ENCODE results near the gene SARS2.
A peak's percentile ranks its signal among the peaks of the same experiment; 100 is the strongest.

Gene SARS2, protein sequence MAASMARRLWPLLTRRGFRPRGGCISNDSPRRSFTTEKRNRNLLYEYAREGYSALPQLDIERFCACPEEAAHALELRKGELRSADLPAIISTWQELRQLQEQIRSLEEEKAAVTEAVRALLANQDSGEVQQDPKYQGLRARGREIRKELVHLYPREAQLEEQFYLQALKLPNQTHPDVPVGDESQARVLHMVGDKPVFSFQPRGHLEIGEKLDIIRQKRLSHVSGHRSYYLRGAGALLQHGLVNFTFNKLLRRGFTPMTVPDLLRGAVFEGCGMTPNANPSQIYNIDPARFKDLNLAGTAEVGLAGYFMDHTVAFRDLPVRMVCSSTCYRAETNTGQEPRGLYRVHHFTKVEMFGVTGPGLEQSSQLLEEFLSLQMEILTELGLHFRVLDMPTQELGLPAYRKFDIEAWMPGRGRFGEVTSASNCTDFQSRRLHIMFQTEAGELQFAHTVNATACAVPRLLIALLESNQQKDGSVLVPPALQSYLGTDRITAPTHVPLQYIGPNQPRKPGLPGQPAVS

GRCh38 chr19:38929929-38930775 is at the start of gene SARS2:
Gene SARS2, minus strand, starts transcription at chr19:38930763. Its CDS starts 27 bp downstream, at chr19:38930736.
- Histone ChIP-seq H3K4me2 (peak within 1 kb of the TSS; percentile 97), H3K27ac (peak within 1 kb of the TSS; percentile 89), H3K4me3 (peak within 1 kb of the TSS; percentile 90), H3K9ac (peak within 1 kb of the TSS; percentile 92), H3K9me3 (peaks cover 30% of the 10 kb centered on the region), H3K27me3 (no peaks in the 10 kb centered on the region), H4K20me1 (peaks cover 15% of the 10 kb centered on the region; the same call in 1 of the 2 replicates), H3K4me1 (peaks cover 30% of the 10 kb centered on the region), H3K36me3 (peaks cover 51% of the 10 kb centered on the region)
- TF ChIP-seq Cebpa-rat (IDR thresholded peaks at IDR 0.05): no peak

GRCh38 chr19:38979812-38980211 is 49.2 kb upstream of the SARS2 start:
- Histone ChIP-seq H3K27ac (no peak overlapping the region), H3K4me2 (no peak overlapping the region), H3K36me3 (0 out of 2 replicates have a peak, but pooled peaks cover 7% of the 10 kb centered on the region), H3K4me3 (no peak overlapping the region), H3K27me3 (peaks cover 22% of the 10 kb centered on the region), H3K4me1 (no peaks in the 10 kb centered on the region), H4K20me1 (no peaks in the 10 kb centered on the region), H3K9ac (no peak overlapping the region), H3K9me3 (peaks cover 40% of the 10 kb centered on the region)
- no peak for TF ChIP-seq Cebpa-rat (IDR thresholded peaks at IDR 0.05)

- H3K4me2 ChIP-seq: no peak overlapping the region
- H4K20me1 ChIP-seq: no peaks in the 10 kb centered on the region
- H3K9ac ChIP-seq: no peak overlapping the region
- no peak overlapping the region for H3K4me3 ChIP-seq
- no peak overlapping the region for H3K27ac ChIP-seq
- H3K4me1 ChIP-seq: no peaks in the 10 kb centered on the region
- TF ChIP-seq Cebpa-rat (IDR thresholded peaks at IDR 0.05): no peak
- peaks cover 40% of the 10 kb centered on the region for H3K9me3 ChIP-seq
- H3K27me3 ChIP-seq: peaks cover 29% of the 10 kb centered on the region
- H3K36me3 ChIP-seq: 0 out of 2 replicates have a peak, but pooled peaks cover 7% of the 10 kb centered on the region
Measured at GRCh38 chr19:38978326-38978689, 47.7 kb upstream of the SARS2 start.

DNA sequence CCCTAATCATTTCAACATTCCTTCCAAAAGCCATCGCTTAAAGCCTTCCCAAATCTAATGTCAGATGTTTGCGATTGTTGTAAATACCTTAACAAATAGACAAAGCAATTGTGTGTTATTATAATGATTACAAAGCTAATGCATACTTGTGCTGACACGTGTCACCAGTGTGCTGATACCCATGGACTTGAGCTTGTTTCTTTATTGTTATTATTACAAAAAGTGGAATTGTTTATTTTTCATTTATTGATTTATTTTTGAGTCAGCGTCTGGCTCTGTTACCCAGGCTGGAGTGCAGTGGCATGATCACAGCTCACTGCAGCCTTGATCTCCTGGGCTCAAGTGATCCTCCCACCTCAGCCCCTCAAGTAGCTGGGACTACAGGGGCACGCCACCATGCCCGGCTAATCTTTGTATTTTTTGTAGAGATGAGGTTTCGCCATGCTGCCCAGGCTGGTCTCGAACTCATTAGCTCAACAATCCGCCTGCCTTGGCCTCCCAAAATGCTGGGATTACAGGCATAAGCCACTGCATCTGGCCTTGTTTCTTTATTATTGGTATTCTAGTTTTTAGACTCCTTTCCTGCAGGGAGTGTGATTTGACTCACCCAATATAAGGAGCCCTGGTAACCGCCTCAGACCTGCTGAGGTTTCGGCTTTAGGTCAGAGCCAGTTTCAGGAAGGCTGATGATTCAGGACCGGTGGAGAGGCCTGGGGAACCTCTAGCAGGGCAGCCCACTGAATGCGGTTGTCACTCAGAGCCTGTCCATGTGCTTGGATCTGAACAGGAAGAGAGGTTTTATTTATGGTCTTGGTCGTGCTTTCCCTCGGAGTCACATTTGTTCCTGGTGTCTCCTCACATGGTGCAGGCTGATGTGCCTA is 47.1 kb upstream of the SARS2 start:
- Histone ChIP-seq H3K9me3 (peaks cover 40% of the 10 kb centered on the region), H3K4me1 (no peaks in the 10 kb centered on the region), H3K27ac (no peak overlapping the region), H3K4me3 (no peak overlapping the region), H3K4me2 (no peak overlapping the region), H3K36me3 (0 out of 2 replicates have a peak, but pooled peaks cover 7% of the 10 kb centered on the region), H4K20me1 (no peaks in the 10 kb centered on the region), H3K27me3 (peaks cover 29% of the 10 kb centered on the region), H3K9ac (no peak overlapping the region)
- TF ChIP-seq Cebpa-rat (IDR thresholded peaks at IDR 0.05): no peak

GRCh38 chr19:38975861-38976271 is 45.3 kb upstream of the SARS2 start:
- H3K4me1 ChIP-seq: no peaks in the 10 kb centered on the region
- H3K27ac ChIP-seq: no peak overlapping the region
- H3K36me3 ChIP-seq: 0 out of 2 replicates have a peak, but pooled peaks cover 5% of the 10 kb centered on the region
- no peaks in the 10 kb centered on the region for H4K20me1 ChIP-seq
- peaks cover 25% of the 10 kb centered on the region for H3K9me3 ChIP-seq
- TF ChIP-seq Cebpa-rat (IDR thresholded peaks at IDR 0.05): no peak
- H3K9ac ChIP-seq: no peak overlapping the region
- H3K27me3 ChIP-seq: peaks cover 29% of the 10 kb centered on the region
- no peak overlapping the region for H3K4me2 ChIP-seq
- no peak overlapping the region for H3K4me3 ChIP-seq

- Histone ChIP-seq H3K36me3 (0 out of 2 replicates have a peak, but pooled peaks cover under 1% of the 10 kb centered on the region), H3K9me3 (peaks cover 19% of the 10 kb centered on the region), H3K4me1 (no peaks in the 10 kb centered on the region), H4K20me1 (no peaks in the 10 kb centered on the region), H3K9ac (no peak within 1 kb of the TSS), H3K27me3 (peaks cover 29% of the 10 kb centered on the region), H3K27ac (no peak within 1 kb of the TSS), H3K4me3 (no peak within 1 kb of the TSS), H3K4me2 (no peak within 1 kb of the TSS)
- no peak for TF ChIP-seq Cebpa-rat (IDR thresholded peaks at IDR 0.05)
Measured at GRCh38 chr19:38975214-38975860, 44.8 kb upstream of the SARS2 start, which contains the start of gene FBXO17. Gene FBXO17, minus strand, starts transcription at chr19:38975742. Its CDS starts 25,423 bp downstream, at chr19:38950319.

DNA sequence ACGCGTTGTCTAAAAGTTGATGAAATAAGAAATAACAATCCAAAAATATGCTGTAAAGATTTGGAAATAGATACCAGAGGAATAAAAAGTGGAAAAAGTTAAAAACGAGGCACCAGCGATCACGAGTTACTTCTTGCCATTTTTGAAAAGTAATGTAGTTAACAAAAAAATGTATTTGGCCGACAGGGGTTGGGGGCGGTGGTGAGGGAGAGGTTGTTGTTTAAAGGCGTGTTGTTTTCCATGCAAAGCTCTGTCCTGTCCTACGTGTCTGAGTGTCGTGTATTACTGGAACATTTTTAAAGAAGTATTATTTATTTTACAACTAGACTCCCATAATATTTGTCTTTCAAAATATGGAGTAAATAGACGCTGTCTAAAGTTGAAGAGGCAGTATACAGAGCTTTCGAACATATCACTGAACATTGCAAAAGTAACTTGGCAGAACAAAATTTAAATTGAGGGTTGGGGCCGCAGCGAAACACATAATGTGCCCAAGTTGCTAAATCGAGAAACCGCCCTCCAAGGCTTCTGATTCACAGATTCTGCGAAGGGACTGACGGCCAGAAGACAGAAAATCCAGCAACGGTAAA is 44.2 kb upstream of the SARS2 start:
- Histone ChIP-seq H3K27ac (no peak overlapping the region), H3K4me3 (no peak overlapping the region), H3K4me2 (no peak overlapping the region)

GRCh38 chr19:38971672-38972071 is 41.1 kb upstream of the SARS2 start:
- H3K27ac ChIP-seq: no peak overlapping the region
- H3K27me3 ChIP-seq: peaks cover 26% of the 10 kb centered on the region
- peaks cover 6% of the 10 kb centered on the region; the same call in 1 of the 2 replicates for H3K9me3 ChIP-seq
- H3K9ac ChIP-seq: no peak overlapping the region
- no peak overlapping the region for H3K4me2 ChIP-seq
- H4K20me1 ChIP-seq: no peaks in the 10 kb centered on the region
- H3K4me1 ChIP-seq: no peaks in the 10 kb centered on the region
- H3K36me3 ChIP-seq: no peaks in the 10 kb centered on the region
- no peak overlapping the region for H3K4me3 ChIP-seq
- no peak for TF ChIP-seq Cebpa-rat (IDR thresholded peaks at IDR 0.05)

More for the DNA sequence above, 44.2 kb upstream of the SARS2 start:
- peaks cover 29% of the 10 kb centered on the region for H3K27me3 ChIP-seq
- no peaks in the 10 kb centered on the region for H3K36me3 ChIP-seq
- peaks cover 13% of the 10 kb centered on the region for H3K9me3 ChIP-seq
- H3K9ac ChIP-seq: no peak overlapping the region
- no peaks in the 10 kb centered on the region for H4K20me1 ChIP-seq
- no peaks in the 10 kb centered on the region for H3K4me1 ChIP-seq
- TF ChIP-seq Cebpa-rat (IDR thresholded peaks at IDR 0.05): no peak

All from BLaER1 (cell line).